H1 (cell line): ENCODE data around the gene INVS. TPM values are rescaled to one million over a fixed set of nuclear protein-coding genes. Genes with fewer than 3 reads are reported as not detected.
A peak's percentile ranks its signal among the peaks of the same experiment; 100 is the strongest.

Experiments used
- ASH2L ChIP-seq: fragments of 200-600, 300-600 bp; sonication (generic); IDR thresholded peaks from one replicate; pipeline ENCODE4 v1.7.1; 2017; ENCODE audit warnings: low read length
- CHD1 ChIP-seq: IDR thresholded peaks from 2 replicates; pipeline ENCODE4 v1.6.1; 2012; ENCODE audit warnings: low read depth, low read length, improper control_type of control experiment
- CHD2 ChIP-seq: IDR thresholded peaks from 2 replicates; pipeline ENCODE4 v1.6.1; 2012; ENCODE audit warnings: low read length, improper control_type of control experiment
- CREB1 ChIP-seq: IDR thresholded peaks from 2 replicates; pipeline ENCODE4 v1.6.1; 2012; ENCODE audit warnings: inconsistent platforms
- GABPA ChIP-seq: IDR thresholded peaks from 2 replicates; pipeline ENCODE4 v1.6.1; 2011; ENCODE audit warnings: mild to moderate bottlenecking, low read length, moderate library complexity, borderline replicate concordance; ENCODE audit not compliant: insufficient read depth
- GTF2F1 ChIP-seq: IDR thresholded peaks from 2 replicates; pipeline ENCODE4 v1.6.1; 2012; ENCODE audit warnings: low read depth, low read length, improper control_type of control experiment, borderline replicate concordance
- JUN ChIP-seq: IDR thresholded peaks from 2 replicates; pipeline ENCODE4 v1.6.1; 2011; ENCODE audit warnings: low read depth, mild to moderate bottlenecking, improper control_type of control experiment, low read length
- KDM4A ChIP-seq: IDR thresholded peaks from one replicate; pipeline ENCODE4 v1.7.1; 2012; ENCODE audit warnings: low read depth, mild to moderate bottlenecking, moderate library complexity, low read length, inconsistent platforms; ENCODE audit not compliant: severe bottlenecking
- KDM5A ChIP-seq: fragments of 200-600 bp; IDR thresholded peaks from 2 replicates; pipeline ENCODE4 v1.7.1; 2012; ENCODE audit warnings: mild to moderate bottlenecking, low read length, inconsistent platforms, mixed read lengths
- PHF8 ChIP-seq: fragments of 200-600 bp; sonication (generic); conservative IDR thresholded peaks from 2 replicates; pipeline ENCODE4 v1.7.1; 2012; ENCODE audit warnings: low read depth, mild to moderate bottlenecking, inconsistent platforms, low read length, moderate library complexity
- RAD21 ChIP-seq, 2 experiments: IDR thresholded peaks in 1 of 2; conservative IDR thresholded peaks in 1 of 2; 2 replicates each; pipeline ENCODE4 v1.6.1; 2011; ENCODE audit warnings: low read depth in 2 of 2, low read length in 2 of 2, improper control_type of control experiment in 1 of 2, inconsistent platforms in 1 of 2, mild to moderate bottlenecking in 1 of 2, moderate library complexity in 1 of 2
- RBBP5 ChIP-seq: IDR thresholded peaks from 2 replicates; pipeline ENCODE4 v1.7.1; 2012; ENCODE audit warnings: low read depth, mild to moderate bottlenecking, inconsistent platforms, low read length, moderate library complexity, borderline replicate concordance
- RXRA ChIP-seq: IDR thresholded peaks from 2 replicates; pipeline ENCODE4 v1.6.1; 2011; ENCODE audit warnings: low read depth, mild to moderate bottlenecking, low read length, moderate library complexity; ENCODE audit not compliant: insufficient read depth
- SAP30 ChIP-seq: fragments of 300-600 bp; sonication (generic); IDR thresholded peaks from 2 replicates; pipeline ENCODE4 v1.7.1; 2012; ENCODE audit warnings: low read length, moderate library complexity, mild to moderate bottlenecking, inconsistent platforms; ENCODE audit not compliant: insufficient read depth, insufficient replicate concordance
- SIN3A ChIP-seq, 2 experiments: IDR thresholded peaks in 1 of 2; conservative IDR thresholded peaks in 1 of 2; 2 replicates each; pipeline ENCODE4 v1.6.1; 2011 to 2012; ENCODE audit warnings: low read length in 2 of 2, improper control_type of control experiment in 1 of 2, low read depth in 1 of 2, mild to moderate bottlenecking in 1 of 2
- SP1 ChIP-seq: IDR thresholded peaks from 2 replicates; pipeline ENCODE4 v1.6.1; 2011; ENCODE audit warnings: low read depth, low read length
- SP2 ChIP-seq: IDR thresholded peaks from 2 replicates; pipeline ENCODE4 v1.6.1; 2012; ENCODE audit warnings: mild to moderate bottlenecking, low read length, inconsistent platforms
- SP4 ChIP-seq: IDR thresholded peaks from 2 replicates; pipeline ENCODE4 v1.6.1; 2012; ENCODE audit warnings: low read length, inconsistent platforms
- SUZ12 ChIP-seq: fragments of 200-600 bp; sonication (generic); IDR thresholded peaks from 2 replicates; pipeline ENCODE4 v1.6.1; 2012; ENCODE audit warnings: mild to moderate bottlenecking, inconsistent platforms, low read length, moderate library complexity, mixed read lengths
- TBP ChIP-seq: IDR thresholded peaks from 2 replicates; pipeline ENCODE4 v1.6.1; 2011; ENCODE audit warnings: low read depth, low read length, improper control_type of control experiment
- polyA plus RNA-seq, 7 experiments: library from polyadenylated mRNA; depleted of rRNA in 3 of 7; stranded (reverse) in 5 of 7; unstranded in 2 of 7; fragments of >200 nt in 5 of 7; fragments of 200-250 nt in 2 of 7; gene quantifications; 1 replicate in 5 of 7; 2 replicates in 1 of 7; 4 replicates in 1 of 7; pipeline versions ENCODE4 v1.2.1 to v1.2.3, GENCODE V29; 2011 to 2013; ENCODE audit warnings: missing spikeins in 2 of 7, mixed read lengths in 2 of 7
- total RNA-seq: library from RNA; stranded (reverse); fragmentation: NEBNext Ultra II Directional; extraction: Animal tissue kit (Norgen Biotek cat#: 25700); gene quantifications from 2 replicates; pipeline ENCODE4 v1.2.1, GENCODE V29; 2021
- TF ChIP-seq, protein P1 (sequence below): IDR thresholded peaks from 2 replicates; pipeline ENCODE4 v1.6.1; 2012; ENCODE audit warnings: inconsistent platforms
- TF ChIP-seq, protein P2 (sequence below): IDR thresholded peaks from 2 replicates; pipeline ENCODE4 v1.6.1; 2011; ENCODE audit warnings: low read depth, mild to moderate bottlenecking, low read length; ENCODE audit not compliant: insufficient read depth

INVS gene
- total and polyA plus RNA-seq, 2 of the 8 experiments (the other 6 are each of a cell fraction or from before 2014, with no cell fraction given): 4.1 to 6.9 TPM

DNA sequence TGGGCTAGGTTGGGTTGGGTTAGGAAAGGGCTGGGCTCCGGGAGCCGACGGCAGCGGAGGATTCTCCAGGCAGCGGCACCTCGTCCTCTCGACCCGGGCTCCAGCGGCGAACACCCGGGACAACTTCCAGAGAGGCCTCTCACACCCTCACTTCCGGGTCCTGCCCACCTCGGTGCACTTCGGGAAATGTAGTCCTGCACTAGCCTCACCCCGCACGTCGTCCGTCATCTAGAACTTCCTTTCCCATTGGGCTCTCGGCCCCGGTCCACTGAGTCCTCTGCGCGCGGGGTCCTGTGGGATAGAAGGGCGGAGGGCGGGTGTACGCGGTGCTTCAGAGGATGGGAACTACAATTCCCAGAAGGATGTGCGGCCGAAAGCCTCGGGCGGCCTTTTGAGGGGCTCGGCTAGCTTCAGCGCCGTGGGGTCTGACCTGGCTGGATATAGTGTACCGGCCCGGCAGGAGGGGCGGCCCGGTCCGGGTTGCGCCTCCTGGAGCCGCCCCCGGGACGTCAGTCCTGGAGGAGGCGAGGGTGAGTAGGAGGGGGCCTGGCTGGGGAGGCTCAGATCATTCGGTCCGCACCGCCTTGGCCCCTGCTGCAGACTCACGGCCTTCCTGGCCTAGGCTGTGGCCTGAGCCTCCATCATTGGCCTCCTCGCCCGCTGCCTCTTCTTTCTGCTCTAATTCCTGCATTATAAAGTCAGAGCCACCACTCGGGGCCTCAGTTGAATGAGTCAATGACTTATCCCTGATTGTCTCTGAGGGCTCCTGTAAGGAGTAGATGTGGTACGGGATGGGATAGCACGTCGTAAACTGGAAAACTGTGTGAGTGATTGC, at the start of gene INVS, which contains the start of gene ERP44 (continued):
- TF ChIP-seq SIN3A (conservative IDR thresholded peaks at IDR 0.05 in 1 of 2, IDR thresholded peaks at IDR 0.05 in 1 of 2; ENCODE audit: low read depth in 1 of 2, low read length in 2 of 2): peak; percentile 88 to 90; a peak in 3 of 4 replicates
- peak; percentile 87 for TF ChIP-seq SAP30
- TF ChIP-seq, protein P1, sequence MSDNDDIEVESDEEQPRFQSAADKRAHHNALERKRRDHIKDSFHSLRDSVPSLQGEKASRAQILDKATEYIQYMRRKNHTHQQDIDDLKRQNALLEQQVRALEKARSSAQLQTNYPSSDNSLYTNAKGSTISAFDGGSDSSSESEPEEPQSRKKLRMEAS: no peak
- 0 out of 2 replicates have a peak, but pooled peaks have one; percentile 27 for TF ChIP-seq SP4
- TF ChIP-seq GTF2F1: no peak
- TF ChIP-seq SP2: no peak
- no peak for TF ChIP-seq SUZ12
- TF ChIP-seq PHF8: peak; percentile 58
- 0 out of 2 replicates have a peak, but pooled peaks have one; percentile 12 for TF ChIP-seq JUN
- TF ChIP-seq GABPA: peak; percentile 90; the same call in 1 of the 2 replicates
- TF ChIP-seq KDM4A: peak; percentile 95
- TF ChIP-seq RAD21 (IDR thresholded peaks at IDR 0.05 in 1 of 2, conservative IDR thresholded peaks at IDR 0.05 in 1 of 2; ENCODE audit: low read depth in 2 of 2, low read length in 2 of 2): 0 out of 4 replicates have a peak, but pooled peaks of 1 of the 2 experiments have one; percentile 4
- TF ChIP-seq CHD1: no peak
- no peak for TF ChIP-seq KDM5A
- 0 out of 2 replicates have a peak, but pooled peaks have one; percentile 46 for TF ChIP-seq RBBP5
- peak; percentile 56; the same call in 1 of the 2 replicates for TF ChIP-seq CHD2
- TF ChIP-seq, protein P2, sequence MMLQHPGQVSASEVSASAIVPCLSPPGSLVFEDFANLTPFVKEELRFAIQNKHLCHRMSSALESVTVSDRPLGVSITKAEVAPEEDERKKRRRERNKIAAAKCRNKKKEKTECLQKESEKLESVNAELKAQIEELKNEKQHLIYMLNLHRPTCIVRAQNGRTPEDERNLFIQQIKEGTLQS: peak; percentile 44; the same call in 1 of the 2 replicates
- peak; percentile 52 for TF ChIP-seq ASH2L
- TF ChIP-seq CREB1: peak; percentile 84
- TF ChIP-seq TBP: peak; percentile 54; the same call in 1 of the 2 replicates
- no peak for TF ChIP-seq RXRA
- peak; percentile 31; the same call in 1 of the 2 replicates for TF ChIP-seq SP1
